ENCODE measurements around the gene UNK.
"Not testable (repeated sequence)": the region's sequence is repeated elsewhere in the genome, so short reads cannot be mapped to it uniquely, and the experiment has no call there.

Gene UNK

DNA sequence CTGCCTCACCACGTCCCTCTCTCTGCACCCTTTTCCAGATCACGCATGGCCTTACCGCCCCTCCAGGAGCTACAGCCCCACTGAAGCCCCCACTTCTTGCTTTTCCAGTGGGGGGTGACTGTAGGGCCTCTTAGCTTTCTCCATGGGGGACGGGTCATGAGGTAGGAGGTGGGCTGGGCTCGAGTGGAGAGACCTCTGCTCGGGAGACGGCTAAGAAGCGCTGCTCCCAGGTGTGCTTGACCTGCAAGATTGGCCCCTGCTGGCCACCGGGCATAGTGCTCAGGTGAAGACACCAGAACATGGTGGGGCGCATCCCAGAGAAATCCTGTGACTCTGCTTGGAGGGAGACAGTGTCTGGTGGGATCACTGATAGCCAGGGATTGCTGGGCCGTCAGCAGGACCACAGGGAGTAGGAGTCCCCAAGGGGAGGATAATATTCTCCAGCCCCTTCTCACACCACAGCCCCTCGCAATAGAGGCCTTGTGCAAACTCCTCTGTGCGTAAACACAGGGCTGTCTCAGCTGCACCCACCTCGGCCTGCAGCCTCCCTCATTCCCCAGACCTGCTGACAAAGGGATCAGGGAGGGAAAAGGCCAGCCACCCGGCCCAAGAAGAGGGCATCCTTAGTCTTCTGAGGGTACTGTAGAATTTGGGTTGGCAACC is 10.7 kb upstream of the UNK start:
- no peak for DNase-seq

DNA sequence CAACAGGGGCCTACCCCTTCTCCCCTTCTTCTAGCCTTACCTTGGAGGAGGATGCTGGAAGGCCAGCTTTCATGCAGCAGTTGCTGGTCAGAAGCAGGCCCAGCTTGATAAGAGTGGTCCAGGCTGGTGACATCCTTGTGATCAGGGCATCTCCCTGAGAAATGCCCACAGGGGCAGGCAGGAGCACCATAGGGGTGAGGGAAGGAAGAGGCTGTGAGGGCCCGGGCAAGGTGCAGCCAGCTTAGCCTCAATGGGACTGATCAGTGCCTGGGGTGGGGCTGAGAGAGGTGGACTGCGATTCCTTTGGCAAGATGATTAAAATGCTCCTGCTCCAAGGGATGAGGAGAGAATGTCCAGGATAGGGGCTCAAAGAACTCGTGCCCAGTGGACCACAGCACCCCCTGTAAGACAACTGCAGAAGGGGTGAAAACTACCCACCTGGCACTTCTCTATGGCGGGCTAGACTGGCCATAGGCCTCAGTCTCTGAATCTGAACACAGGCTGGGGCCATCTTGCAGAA is 10.1 kb upstream of the UNK start:
- no peak for DNase-seq

DNA sequence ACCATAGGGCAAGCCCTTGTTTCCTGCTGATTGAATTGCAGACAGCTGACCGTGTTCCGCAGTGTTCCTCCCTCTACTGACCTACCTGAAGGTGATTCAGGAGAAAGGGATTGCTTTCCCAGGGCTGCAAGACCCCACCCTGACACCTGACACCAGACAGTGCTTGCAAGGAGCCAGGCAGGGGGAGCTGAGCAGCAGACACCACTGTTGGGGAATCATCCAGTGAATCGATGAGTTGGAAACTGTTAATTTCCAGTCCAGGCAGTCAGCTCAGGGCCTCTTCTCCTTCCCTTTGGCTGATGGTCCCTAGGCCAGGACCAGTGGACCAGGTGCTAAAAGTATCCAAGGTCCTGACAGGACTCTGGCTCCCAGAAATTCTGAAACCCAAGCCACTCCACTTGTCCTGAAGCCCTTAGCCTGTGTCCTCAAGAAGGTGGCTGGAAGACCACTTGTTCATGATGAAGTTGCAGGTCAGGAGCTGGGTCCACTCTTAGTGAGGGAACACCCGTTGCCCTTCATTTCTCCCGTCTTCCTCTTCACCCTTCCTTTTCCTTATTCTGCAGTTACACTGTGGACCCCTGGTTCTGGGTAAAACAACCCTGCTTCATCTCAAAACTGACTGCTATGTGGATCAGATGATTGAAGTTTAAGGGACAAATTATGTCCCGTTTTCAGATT is 9.5 kb upstream of the UNK start:
- DNase-seq = no peak

DNA sequence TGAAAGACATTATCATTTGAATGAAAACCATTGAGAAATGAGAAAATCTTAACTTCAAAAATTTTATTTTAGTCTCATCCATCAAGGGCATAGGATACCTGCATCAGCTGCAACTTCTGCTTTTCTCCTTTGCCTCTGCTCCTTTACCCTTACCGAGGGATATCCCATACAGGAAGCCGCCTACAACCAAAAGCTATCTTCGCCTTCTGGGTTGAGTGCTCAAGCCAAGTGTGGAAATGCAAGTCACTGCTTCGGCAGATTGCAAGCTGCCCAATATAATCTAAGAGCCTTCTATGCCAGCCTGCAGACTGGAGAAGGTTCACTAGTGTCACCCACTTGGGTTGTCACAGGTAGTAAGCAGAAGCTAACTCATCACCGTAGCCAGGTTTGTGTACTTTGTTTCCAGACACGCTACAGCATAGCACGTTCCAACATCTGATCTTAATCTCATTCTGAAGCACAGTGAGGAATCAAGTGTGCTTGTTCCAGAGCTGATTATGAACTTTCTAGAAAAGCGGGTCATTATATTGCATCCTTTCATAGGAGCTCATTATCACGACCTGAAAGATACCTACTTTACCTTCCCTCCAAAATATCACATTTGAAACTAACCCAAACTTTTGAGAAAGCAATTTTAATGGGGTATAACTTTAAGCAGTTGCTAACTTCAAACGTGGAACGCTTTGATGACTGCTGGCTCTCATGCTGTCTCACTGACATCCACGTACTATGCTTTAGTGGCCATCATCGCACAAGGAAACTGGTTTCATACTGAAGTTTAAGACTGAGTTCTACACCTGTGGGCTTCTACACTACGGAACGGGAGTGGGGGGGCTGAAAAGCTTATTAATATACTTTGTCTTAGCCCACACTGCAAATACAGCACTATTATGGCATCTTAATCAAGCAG is 8.0 kb upstream of the UNK start:
- DNase-seq = no peak

DNA sequence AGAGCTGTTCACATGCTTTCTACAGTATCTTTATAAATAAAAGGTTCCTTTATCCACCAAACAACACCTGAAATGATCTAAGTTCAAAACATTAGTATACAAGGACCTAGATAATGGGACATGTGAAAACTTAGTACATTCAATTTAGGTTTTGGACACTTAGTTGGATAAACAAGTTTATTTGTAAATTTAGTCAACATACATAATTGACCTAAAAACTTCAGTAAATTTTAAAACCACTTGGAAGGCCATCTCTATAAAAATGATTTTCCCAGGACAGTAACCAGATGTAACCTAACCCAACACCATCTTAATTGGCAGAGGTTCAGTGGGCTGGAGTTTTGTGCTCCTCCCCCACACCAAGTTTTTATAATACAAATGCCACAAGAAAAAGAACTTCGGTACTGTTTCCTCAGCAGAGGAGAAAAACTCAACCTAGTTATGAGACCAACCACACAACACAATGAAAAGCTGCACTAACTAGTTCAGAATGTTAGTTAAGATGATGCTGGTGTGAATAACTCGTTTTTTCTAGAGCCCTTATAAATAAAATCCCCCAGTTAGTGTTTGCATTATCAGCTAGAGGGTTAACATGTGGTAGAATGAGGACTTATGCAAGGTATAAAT is 7.2 kb upstream of the UNK start:
- DNase-seq = no peak

DNA sequence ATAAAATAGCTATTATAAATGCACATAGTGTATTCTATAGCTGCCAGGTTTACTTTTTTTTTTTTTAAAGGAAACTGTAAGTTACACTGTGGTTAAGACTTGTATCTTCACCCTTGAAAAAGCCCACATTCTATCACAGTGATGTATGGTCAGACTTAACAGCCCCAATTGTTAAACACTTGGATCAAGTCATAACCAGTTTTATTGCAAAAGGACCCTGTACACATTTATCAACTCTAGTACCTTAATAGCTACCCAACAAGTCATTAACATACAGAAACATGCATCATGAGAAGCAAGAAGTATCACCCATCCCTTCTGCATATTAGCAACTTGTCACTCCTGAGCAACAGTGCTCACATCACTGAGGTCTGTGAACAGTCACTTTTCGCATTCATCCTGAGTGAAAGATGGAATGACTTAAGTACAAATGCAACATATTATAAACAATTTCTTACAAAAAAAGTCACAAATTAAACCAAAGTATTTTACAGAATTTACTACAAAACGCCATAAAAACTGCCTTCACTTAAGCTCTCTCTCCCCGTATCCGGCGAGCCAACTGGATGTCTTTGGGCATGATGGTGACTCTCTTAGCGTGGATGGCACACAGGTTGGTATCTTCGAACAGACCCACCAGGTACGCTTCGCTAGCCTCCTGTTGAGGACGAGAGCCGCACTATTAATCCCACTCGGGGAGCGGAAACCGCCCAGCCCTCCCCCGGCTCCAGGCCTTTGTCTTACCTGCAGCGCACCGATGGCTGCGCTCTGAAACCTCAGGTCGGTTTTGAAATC is 6.3 kb upstream of the UNK start:
- DNase-seq = not testable (repeated sequence)

DNA sequence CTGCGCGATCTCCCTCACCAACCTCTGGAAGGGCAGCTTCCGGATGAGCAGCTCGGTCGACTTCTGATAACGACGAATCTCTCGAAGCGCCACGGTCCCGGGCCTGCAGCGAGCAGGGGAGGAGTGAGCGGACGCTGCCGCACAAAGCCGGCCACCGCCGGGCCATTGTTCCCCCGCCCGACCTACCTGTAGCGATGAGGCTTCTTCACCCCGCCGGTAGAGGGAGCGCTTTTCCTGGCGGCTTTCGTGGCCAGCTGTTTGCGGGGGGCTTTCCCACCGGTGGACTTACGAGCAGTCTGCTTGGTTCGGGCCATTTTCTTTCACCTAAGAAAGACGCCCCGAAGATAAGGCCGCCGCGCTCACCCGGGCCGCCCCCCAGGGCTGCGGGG is 5.8 kb upstream of the UNK start:
- DNase-seq = peak in 1 of 2 experiments; percentile 73

DNA sequence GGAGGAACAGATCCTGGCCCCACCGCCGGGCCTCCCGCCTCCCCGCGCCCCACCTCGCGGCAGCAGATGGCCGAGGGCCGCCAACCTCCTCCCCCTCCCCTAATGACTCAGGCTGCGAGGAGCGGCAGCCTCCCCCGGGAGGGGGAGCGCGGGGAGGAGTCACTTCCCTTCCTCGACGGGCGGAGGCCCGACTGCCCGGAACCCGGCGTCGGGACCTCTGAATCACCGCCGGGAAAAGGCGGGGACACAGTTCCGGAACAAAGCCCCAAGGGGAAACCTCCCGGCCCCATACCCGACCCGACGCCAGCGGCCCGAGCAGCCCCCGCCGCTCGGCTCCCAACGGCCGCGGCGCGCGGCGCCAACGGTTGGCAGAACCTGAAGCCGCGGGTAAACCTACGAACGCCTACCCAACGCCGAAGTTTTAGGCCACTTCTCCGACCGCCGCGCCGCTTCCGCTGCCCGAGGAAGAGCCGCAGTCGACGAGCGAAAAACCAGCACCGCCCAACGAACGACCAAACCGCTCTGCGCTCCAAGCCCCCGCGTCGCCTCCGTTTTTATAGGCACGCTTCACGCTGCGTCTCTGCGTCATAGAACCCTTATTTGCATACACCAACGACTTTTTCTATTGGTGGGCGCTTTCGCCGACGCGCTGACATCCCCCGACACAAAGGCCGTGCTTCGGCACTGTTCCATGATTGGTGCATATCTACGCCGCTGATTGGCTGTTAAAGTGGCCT is 5.2 kb upstream of the UNK start:
- peak; percentile 97 to 99 for DNase-seq

DNA sequence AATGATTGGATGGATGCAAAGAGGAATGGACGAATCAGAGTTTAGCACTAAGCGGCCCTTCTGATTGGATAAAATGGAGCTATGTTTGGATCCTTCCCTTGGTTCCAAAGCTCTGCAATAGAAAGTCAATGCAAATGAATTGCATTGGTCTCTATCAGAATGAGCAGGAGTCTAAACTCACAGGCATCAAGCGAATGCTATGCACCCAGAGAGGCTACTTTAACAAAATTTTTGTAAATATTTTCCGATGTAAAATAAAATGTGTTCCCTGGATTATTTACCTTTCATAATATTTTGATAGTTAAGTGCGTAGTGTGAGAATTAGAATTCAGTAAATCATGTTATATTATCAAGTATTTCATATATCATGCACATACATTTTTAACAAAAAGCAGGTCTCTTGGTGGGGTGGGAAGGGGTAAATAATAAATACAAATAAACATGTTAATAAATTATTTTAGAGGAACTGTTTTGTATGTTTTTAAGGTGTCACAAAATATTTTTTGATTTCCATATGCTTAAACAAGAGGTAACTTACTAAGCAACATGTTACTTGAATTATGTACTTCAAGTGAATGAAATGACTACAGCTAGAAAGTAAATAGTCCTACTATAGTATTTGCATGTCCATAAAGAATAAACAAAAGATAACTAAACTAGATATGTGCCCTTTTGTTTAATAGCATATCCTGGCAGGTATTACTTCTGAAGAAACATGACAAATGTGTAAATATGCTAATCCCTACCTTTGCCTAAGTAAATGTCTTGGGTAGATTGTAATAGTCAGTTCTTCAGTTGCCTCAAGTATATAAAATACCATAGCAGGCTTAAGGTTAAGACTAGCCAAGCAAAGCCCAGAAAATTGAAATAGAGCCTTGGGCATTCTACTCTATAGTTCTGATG is 4.4 kb upstream of the UNK start:
- DNase-seq = no peak

DNA sequence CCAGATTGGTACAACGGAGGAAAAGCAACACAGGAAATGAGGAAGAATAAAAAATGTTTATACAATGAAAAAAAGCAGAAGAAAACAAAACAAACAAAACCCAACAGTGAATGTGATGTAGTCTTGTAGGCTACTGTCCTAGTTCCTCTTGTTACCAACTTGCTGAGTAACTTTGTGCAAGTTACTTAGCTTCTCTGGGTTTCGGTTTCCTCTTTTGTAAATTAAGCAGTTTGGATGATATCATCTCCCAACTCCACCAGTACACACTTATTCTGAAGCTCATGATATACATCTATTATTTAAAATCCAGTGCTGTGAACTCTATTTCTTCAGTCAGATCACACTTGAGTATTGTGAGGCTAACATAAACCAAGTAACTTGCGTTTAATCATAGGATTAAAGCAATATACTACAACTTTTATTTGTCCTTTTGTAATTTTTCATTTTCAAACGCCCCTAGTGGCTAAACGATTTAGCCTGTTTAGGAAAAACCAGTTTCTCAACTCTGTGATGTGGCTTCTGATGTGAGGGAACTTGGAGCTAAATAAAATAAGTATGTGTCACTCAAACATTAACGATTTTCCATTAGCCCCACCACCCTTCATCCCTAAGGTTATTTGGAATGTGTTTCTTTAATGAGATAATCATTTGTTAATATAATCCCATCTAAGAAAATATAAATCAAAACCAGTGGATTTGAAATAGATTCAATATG is 1.4 kb upstream of the UNK start:
- DNase-seq = peak in 1 of 2 experiments; percentile 54

DNA sequence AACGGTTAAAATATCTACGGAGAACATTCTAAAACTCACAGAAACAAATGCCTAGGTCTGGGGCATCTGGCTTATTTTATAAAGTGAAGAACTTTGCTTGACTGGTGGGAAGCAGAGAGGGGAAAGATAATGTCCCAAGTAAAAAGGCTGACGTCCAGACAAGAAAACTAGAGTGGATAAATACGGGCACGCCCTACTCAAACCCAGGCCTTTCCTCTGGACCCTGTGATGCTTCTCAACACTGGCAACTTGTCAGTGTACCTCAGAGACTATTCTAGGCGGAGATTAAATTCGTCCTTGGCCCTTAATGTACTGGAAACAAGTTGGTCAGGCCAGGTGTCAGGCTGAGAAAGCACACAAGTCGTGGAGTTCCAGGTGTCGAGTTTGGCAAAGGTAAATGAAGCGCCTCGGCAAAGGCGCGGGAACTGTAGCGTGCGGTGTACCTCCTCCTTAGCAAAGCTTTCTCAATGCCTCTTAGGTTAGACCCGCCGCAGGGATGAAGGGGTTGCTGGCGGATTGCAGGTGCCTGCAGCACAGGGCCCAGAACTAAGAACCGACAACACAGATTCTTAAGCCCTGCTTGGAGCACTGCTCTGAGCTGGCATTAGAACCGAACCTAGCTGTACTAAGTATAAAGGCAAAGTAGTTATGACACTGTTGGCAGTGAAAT is 668 bp upstream of the UNK start:
- no peak for DNase-seq

DNA sequence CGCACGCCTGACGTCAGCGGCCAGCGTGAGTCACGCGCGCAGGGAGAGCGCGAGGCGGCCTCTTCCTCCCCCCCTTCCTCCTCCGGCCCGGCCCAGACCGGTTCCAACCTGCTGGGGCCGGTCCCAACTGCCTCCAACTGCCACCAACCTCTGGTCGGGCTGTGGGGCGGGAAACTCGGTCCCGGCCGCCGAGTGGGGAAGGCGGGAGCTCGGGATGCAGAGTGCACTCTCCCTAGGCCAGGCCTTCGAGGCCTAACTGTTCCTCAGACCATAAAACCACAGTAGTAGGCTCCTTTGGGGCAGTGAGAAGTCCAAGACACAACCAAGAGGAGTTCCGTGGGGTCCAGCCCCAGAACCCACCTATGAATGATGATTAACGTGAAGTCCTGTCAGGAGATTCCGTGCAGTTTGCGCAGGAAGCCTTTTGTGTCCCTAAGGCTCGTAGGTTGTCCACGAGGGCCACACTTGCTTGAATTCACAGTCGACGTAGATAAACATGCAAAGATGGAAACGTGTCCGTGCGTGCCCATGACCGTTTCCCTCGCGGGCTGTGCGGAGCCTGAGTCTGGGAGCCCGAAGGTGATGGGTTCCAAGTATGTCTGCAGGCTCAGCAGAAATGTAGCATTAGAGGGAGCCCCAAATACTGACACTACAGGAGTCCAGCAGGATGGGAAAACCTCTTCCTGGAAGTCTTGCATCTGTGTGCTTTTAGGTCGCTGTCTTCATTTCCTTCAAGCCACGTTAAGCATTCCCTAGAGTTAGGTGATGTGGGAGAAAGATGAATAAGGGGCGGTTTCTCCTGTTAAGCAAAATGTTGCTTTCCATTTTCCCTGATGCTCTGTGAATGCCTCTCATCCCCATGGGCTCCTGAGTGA is 647 bp downstream of the UNK start:
- DNase-seq = peak; percentile 82 to 94

DNA sequence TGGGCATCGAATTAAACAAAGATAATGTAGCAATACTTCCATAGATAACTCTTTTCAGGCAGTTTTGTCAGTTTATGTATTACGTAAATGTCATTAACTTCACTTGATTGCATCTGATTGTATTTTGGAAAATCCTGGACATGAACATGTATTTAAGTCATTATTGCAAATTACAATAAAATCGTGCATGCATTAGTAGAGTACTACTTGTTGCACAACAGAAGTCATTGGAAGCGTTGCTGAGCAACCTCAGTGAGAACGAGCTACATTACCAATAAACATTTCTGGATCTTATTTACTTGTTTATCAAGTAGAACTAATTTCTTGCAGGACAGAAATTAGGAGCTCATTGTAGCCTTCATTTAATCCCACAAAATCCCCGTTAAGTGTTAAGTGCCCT is 6.6 kb downstream of the UNK start:
- DNase-seq = no peak

DNA sequence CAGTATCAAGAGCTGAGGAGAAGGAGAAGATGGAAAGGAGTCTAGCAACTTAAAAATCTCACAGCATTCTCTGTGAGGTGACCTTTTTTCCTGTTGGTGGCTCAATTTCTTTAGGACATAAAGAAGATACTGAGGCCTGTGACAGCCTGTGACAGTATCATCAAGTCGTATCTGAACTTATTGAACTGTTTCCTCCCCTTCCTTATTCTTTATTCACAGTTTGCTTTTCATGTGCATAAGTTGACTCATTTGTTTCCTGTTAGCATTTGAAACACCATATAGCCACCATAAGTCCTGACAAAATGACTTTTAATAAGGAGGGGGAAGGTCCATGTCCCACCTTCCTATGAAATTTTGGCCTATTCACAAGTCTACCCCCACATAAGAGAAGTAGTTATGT is 8.9 kb downstream of the UNK start:
- no peak for DNase-seq

DNA sequence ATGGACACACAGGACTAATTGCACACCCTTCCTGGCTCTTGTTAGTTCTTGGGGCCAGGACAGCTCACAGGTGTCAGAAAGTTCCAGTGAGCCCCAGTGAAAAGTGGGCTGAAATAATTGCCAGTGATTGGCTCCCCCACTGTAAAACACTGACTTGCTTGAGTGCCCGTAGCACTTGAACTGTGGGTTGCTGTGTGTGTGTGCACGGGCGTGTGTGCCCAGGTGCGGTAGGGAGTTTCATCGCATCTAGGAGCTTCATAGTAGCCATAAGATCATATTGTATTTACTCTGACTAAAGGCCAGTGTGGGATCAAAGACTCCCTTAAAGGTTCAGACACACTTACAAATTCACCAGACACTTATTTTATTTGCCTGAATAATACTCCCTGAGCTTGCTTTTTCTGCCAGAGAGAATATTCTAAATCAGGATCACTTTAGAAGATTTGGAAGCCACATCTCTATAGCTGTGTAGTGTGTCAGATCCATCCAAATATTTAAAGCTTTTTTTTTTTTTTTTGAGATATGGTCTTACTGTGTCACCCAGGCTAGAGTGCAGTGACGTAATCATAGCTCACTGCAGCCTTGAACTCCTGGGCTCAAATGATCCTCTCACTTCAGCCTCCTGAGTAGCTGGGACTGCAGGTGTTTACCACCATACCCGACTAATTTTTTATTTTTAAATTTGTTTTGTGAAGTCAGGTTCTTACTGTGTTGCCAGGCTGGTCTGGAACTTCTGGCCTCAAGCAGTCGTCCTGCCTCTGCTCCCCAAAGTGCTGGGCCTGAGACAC is 11.4 kb downstream of the UNK start:
- DNase-seq = no peak

DNA sequence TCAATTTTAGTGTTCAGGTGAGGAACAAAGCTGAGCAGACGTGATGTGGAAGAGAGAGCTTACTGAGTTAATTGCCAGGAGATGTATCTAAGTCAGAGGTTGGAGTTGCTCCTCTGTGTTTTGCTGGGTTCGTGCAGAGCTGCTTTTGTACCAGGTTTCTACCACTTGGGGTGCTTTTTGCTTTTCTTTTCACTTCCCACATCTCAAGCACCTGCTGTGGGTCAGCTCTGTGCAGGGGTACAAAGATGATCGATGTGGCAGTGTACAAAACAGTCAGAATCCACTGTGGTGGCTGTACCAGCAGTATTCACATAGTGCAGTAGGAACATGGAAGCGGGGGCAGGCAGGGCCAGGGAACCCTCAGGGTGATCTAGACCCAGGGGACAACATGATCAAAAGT is 14.8 kb downstream of the UNK start:
- DNase-seq = no peak

DNA sequence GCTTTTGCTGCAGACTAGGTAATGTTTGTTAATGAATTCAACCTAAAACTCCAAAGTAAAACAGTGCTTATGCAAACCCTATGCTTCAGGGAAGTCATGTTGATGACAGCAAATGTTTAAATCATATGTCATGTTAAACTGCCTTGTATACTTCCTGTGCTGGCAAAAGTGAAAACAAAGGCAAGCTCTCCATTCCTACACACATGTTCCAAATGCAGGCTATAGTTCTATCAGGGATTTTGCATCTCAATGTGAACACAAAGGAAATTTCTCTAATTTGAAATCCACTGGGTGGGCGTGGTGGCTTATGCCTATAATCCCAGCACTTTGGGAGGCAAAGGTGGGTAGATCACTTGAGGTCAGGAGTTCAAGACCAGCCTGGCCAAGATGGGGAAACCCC is 19.3 kb downstream of the UNK start:
- no peak for DNase-seq

All from SW 1271 (cell line).